Thymus (tissue), 11 donors: Measurements from ENCODE around the gene CACNG5. TPM values are rescaled to one million over a fixed set of nuclear protein-coding genes. Genes with fewer than 3 reads are reported as not detected.
A peak's percentile ranks its signal among the peaks of the same experiment; 100 is the strongest.
"Not testable (repeated sequence)": the region's sequence is repeated elsewhere in the genome, so short reads cannot be mapped to it uniquely, and the experiment has no call there.

Experiments
- DNase-seq, 9 donors: peaks; one replicate each; pipeline ENCODE4 v3.0.0-alpha.2; 2013; ENCODE audit warnings: low spot score in 9 of 9, low read depth in 6 of 9, missing footprints in 1 of 9
- H3K27ac ChIP-seq, 2 donors: one replicate each; pipeline ENCODE4 v1.5.1; 2013; ENCODE audit warnings: control low read depth in 1 of 2, low read depth in 1 of 2, low read length in 1 of 2, mild to moderate bottlenecking in 1 of 2, moderate library complexity in 1 of 2
- H3K27me3 ChIP-seq, 2 donors: one replicate each; pipeline ENCODE4 v1.5.1; 2013; ENCODE audit warnings: low read length in 1 of 2; ENCODE audit not compliant: control insufficient read depth in 2 of 2, insufficient read depth in 1 of 2
- H3K36me3 ChIP-seq, 2 donors: one replicate each; pipeline ENCODE4 v1.5.1; 2013; ENCODE audit warnings: low read length in 1 of 2, mild to moderate bottlenecking in 1 of 2, moderate library complexity in 1 of 2; ENCODE audit not compliant: control insufficient read depth in 2 of 2, insufficient read depth in 2 of 2
- H3K4me1 ChIP-seq, 2 donors: one replicate each; pipeline ENCODE4 v1.5.1; 2013; ENCODE audit warnings: low read length in 2 of 2; ENCODE audit not compliant: control insufficient read depth in 2 of 2, insufficient read depth in 2 of 2
- H3K4me3 ChIP-seq, 2 donors: one replicate each; pipeline ENCODE4 v1.5.1; 2013; ENCODE audit warnings: low read length in 2 of 2, control low read depth in 1 of 2, mild to moderate bottlenecking in 1 of 2
- H3K9me3 ChIP-seq, 2 donors: one replicate each; pipeline ENCODE4 v1.5.1; 2013; ENCODE audit warnings: low read length in 1 of 2, mild to moderate bottlenecking in 1 of 2; ENCODE audit not compliant: control insufficient read depth in 2 of 2, insufficient read depth in 1 of 2
- WGBS: extraction: QIAGEN DNeasy Blood & Tissue Kit; methylation state at CpG from one replicate; pipeline ENCODE4 v1.1.7; 2013; 5-methylcytosine and 5-hydroxymethylcytosine counted together
- polyA plus RNA-seq: library from polyadenylated mRNA; stranded (reverse); fragments of 200-250 nt; gene quantifications from one replicate; pipeline ENCODE4 v1.2.3, GENCODE V29; 2013
- total RNA-seq: library from RNA; stranded (reverse); fragments of 120-200 nt; gene quantifications from one replicate; pipeline ENCODE4 v1.2.4, GENCODE V29; 2013
- donor health status: healthy.

The CACNG5 gene
- total and polyA plus RNA-seq, 2 donors: 0.05 TPM

DNA sequence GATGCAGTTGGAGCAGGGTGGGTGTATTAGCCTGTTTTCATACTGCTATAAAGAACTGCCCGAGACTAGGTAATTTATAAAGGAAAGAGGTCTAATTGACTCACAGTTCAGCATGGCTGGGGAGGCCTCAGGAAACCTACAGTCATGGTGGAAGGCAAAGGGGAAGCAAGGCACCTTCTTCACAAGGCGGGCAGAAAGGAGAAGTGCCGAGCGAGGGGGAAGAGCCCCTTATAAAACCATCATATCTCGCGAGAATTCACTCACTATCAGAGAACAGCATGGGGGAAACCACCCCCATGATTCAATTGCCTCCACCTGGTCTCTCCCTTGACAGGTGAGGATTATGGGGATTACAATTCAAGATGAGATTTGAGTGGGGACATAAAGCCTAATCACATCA is 68.4 kb downstream of the CACNG5 start:
- H3K27ac ChIP-seq, H3K36me3 ChIP-seq, DNase-seq, H3K9me3 ChIP-seq, H3K4me1 ChIP-seq, H3K27me3 ChIP-seq, H3K4me3 ChIP-seq: not testable (repeated sequence)
- 27% methylated on average over 6 of the region's 6 CpGs for WGBS

DNA sequence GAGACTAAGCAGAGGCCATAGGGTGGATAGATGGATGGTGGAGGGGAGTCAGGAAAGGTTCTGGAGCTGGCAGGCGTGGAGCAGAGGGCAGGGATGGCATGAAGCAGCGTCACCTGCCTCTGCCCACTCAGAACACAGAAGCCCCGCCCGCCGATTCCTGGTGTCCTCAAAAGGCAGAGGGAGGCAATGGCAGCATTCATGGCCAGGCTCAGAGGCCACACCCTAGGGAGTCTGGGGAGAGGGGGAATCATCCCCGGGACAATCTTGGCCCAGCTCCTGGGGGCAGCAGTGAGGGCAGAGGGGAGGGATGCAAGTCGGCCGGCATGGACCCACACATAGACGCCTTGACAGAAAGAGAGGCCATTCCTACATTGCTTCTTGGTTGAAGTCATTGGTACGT is 68.9 kb downstream of the CACNG5 start:
- H3K9me3 ChIP-seq: no peaks in the 10 kb centered on the region
- no peak overlapping the region for H3K4me3 ChIP-seq
- no peak for DNase-seq
- no peaks in the 10 kb centered on the region for H3K27me3 ChIP-seq
- no peak overlapping the region for H3K27ac ChIP-seq
- H3K36me3 ChIP-seq: no peaks in the 10 kb centered on the region
- no peaks in the 10 kb centered on the region for H3K4me1 ChIP-seq
- 96% methylated on average over 10 of the region's 10 CpGs for WGBS

DNA sequence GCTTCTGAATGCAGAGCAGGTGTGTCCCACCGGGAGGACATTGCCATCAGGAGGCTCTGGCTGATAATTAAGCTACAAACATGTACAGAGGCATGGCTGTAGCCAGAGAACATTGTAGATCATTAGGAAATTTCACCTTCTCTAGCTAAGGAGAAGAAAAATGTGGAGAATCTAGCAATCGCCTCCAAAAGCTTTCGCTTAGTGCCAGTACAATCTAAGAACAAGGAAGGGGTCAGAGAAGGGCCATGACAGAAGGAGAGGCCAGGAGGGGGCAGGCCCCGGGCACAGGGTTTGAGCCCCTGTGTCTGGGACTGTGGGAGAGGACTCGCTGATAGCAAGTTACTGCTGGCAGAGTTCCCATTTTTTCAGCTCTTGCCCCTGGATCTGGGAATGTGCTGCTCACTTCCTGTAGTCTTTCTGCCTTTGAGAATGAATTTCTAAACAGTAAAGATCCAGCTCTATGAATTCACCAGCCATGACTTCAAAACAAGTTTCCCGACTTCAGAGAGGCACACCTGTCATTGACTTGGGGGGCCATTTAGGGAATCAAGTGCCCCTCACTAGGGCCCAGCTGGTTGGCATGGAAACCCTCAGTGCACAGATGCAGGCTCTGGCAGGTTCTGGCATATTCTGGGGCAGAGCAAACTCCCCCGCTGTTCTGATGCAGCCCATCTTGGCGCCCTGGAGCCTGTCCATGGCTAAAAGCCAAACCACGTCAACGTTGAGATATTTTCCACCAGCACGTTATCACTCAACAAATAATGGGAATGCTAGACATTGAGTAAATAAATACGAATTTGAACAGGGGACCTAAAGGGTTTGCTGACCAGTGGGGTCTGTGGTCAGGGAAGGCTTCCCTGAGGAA is 70.1 kb downstream of the CACNG5 start:
- Histone ChIP-seq H3K27me3 (no peaks in the 10 kb centered on the region), H3K4me3 (no peak overlapping the region), H3K27ac (no peak overlapping the region), H3K36me3 (no peaks in the 10 kb centered on the region), H3K9me3 (no peaks in the 10 kb centered on the region), H3K4me1 (no peaks in the 10 kb centered on the region)
- WGBS: 88% methylated on average over 12 of the region's 12 CpGs
- peak in 1 of 9 donors; percentile 1 for DNase-seq

DNA sequence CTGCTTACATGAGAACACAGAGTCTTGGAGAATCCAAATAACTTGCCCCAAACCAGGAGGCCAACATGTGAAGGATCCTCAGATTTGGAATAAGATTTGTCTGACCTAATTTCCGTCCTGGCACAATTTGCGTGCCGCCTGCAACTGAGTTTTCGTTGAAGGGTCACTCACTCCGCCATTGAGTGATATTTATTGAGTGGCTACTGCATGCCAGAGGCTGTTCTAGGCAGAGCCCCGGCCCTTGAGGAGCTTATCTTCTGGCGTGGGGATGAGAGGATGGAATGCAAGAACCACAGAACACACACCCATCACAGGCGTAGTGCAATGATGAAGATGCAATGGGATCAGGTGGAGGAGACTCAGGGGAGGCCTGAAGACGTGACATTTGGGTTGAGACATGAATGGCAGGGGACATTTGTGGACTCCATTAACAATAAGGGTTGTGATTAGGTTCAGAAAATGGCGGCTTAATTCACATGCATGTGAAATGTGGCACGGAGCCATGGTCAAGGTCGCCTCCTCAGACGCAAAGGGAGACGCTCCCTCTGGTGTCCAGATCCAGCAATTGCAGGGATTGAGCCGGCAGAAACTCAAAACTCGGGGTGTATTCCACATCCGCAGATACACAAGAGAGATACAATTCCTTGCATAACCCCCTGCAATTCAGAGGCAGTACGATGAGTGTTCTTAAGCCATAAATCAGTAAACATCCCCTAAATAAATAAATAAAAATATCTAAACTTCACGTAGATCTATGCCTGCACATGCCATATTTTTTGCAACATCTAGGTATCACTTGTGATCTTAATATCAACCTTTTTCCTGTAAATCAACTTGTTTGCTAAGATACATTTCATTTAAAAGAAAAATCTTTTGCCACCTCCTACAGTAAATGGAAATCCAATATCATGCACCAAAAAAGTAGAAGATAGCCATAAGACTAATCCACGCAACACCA is 71.7 kb downstream of the CACNG5 start:
- no peak overlapping the region for H3K27ac ChIP-seq
- 55% methylated on average over 20 of the region's 20 CpGs for WGBS
- H3K4me1 ChIP-seq: no peaks in the 10 kb centered on the region
- H3K27me3 ChIP-seq: peaks cover 0 to 3% of the 10 kb centered on the region in 2 donors
- peak; percentile 18 to 73 (median 48) for DNase-seq
- no peaks in the 10 kb centered on the region for H3K9me3 ChIP-seq
- no peak overlapping the region for H3K4me3 ChIP-seq
- no peaks in the 10 kb centered on the region for H3K36me3 ChIP-seq

DNA sequence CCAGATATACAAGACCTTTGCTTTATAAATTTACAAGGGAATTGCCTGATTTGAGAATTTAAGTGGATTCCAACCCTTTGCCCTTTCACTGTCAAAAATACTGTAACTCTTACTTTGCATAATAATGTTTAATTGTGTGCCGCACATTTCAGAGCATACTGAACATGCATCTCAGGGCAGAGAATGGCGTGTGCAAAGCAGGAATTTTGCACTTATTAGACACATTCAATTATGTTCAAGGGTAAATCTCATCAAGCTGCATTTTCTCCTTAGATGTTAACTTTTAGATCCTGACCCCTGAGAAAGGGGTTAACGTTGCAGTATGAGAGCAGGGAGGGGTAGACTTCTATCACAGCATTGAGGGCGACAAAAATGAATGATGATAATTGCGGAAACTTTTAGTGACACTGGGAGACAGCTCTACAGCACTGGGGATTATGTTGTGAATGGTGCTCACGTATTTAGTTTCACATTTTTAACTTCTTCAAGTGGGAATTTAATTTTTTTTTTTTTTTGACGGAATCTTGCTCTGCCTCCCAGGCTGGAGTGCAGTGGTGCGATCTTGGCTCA is 75.0 kb downstream of the CACNG5 start:
- Histone ChIP-seq H3K9me3 (no peaks in the 10 kb centered on the region), H3K4me3 (no peak overlapping the region), H3K27ac (no peak overlapping the region), H3K27me3 (peaks cover 0 to 3% of the 10 kb centered on the region in 2 donors), H3K4me1 (no peaks in the 10 kb centered on the region), H3K36me3 (no peaks in the 10 kb centered on the region)
- DNase-seq: no peak
- WGBS: 94% methylated on average over 8 of the region's 8 CpGs

DNA sequence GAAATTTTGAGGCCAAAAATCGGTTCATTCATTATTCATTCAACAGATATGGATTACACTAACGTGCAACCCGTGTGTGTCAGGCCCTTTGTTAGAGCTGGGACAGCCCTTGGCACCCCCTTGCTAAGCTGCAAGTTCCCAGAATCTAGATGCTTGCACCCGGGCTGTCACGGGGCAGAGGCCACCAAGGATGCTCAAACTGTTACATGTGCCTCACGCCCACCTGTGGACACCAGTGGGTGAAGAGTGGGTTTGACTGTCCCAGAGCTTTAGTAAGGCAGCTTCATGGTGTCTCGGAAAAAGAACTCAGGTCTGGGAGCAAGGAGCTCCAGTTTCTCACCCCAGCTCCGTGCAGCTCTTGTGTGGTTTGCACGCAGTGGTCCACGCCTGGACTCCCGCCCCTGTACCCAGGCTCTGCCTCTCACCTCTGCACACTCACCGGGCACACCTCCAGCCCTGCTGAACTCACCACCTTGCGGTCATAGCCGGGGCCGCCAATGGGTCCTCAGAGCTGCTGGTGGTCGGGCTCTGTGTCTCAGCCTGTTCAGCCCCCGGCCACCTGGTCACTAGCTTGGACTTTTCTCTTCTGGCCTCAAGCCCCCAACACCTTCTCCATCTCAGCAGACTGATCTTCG is 75.9 kb downstream of the CACNG5 start:
- Histone ChIP-seq H3K4me1 (no peaks in the 10 kb centered on the region), H3K9me3 (no peaks in the 10 kb centered on the region), H3K36me3 (no peaks in the 10 kb centered on the region), H3K27me3 (peaks cover 0 to 4% of the 10 kb centered on the region in 2 donors), H3K27ac (no peak overlapping the region), H3K4me3 (no peak overlapping the region)
- no peak for DNase-seq
- WGBS: 95% methylated on average over 18 of the region's 18 CpGs

DNA sequence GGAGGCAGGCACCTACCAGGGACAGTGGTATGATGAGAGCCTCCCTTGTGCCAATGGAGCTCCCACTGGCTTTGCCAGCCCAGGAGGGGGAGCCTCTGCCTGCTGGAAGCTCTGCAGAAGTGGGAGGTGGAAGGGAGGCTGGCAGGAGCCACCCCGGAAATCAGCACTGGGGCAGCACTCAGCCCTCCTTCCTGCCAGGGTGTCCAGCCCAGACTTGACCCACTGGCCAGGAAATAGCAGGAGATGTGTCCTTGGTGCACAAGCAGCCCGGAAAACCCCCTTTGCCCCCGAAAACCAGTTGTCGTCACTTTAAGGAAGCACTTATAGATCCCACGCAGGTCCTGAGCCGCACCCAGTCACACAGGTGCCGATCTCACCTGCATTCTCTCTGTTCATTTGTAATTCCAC is 80.3 kb downstream of the CACNG5 start:
- H3K9me3 ChIP-seq: no peaks in the 10 kb centered on the region
- H3K36me3 ChIP-seq: no peaks in the 10 kb centered on the region
- peaks cover 0 to 2% of the 10 kb centered on the region in 2 donors for H3K4me1 ChIP-seq
- whole genome bisulfite sequencing: 82% methylated on average over 7 of the region's 7 CpGs
- DNase-seq: no peak
- peaks cover 0 to 5% of the 10 kb centered on the region in 2 donors for H3K27me3 ChIP-seq
- no peak overlapping the region for H3K4me3 ChIP-seq
- no peak overlapping the region for H3K27ac ChIP-seq

DNA sequence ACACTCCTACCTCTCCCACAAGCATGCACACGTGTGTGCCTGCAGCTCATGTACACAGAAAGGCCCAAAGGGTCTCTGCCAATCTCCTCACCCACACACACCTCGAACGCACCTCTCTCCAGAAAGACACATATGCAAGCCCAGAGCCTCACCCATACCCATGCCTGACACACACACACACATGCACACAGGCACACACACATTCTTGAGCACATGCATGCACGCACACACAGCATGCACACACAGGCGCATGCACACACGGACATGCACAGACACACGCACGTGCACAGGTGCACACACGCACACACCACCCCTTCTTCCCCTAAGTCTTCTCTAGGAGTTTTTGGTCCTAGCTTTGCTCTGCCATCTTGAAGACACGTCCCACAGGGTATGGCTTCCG is 80.9 kb downstream of the CACNG5 start:
- peaks cover 0 to 5% of the 10 kb centered on the region in 2 donors for H3K27me3 ChIP-seq
- peaks cover 0 to 2% of the 10 kb centered on the region in 2 donors for H3K4me1 ChIP-seq
- no peak overlapping the region for H3K4me3 ChIP-seq
- DNase-seq: no peak
- no peaks in the 10 kb centered on the region for H3K36me3 ChIP-seq
- 96% methylated on average over 11 of the region's 11 CpGs for WGBS
- H3K9me3 ChIP-seq: no peaks in the 10 kb centered on the region
- H3K27ac ChIP-seq: no peak overlapping the region
